K562 (cell line): ENCODE results near the gene PTH2. TPM values are rescaled to one million over a fixed set of nuclear protein-coding genes. Genes with fewer than 3 reads are reported as not detected.

Experiments
- ATAC-seq: fragments of 200-7000 bp; cut with Tn5 transposase; 3 replicates; pipeline ENCODE4 v1.9.1; 2020; ENCODE audit warnings: moderate library complexity
- BruUV-seq: library from RNA; stranded (reverse); fragments of 400-500 nt; replicated peaks from 2 replicates; lab custom pipeline; 2021; lab: Mats Ljungman, UMichigan
- CTCF ChIA-PET: fragments of 300-600 bp; formaldehyde crosslinking; extraction: SDS; loops from one replicate; lab custom pipeline; 2021; ENCODE audit warnings: low intra/inter-chr PET ratio; lab: Yijun Ruan, JAX
- POLR2A ChIA-PET: fragments of 300-600, 350-650 bp; sonication (Branson Sonifier 250); formaldehyde crosslinking; extraction: SDS; loops from one replicate; lab custom pipeline; 2021; ENCODE audit warnings: antibody characterized with exemption, inconsistent platforms; lab: Yijun Ruan, JAX
- DNase-seq, 4 experiments: peaks; one replicate each; pipeline versions ENCODE4 v3.0.0 to v3.0.0-alpha.2; 2011 to 2018; ENCODE audit warnings: low spot score in 3 of 4, mixed read lengths in 3 of 4; ENCODE audit errors: extremely low read depth in 1 of 4
- FAIRE-seq: peaks from 2 replicates; lab custom pipeline; 2011; peaks lifted over from hg19 to GRCh38; lab: Jason Lieb, UNC
- H2AFZ ChIP-seq: 2 replicates; pipeline ENCODE4 v1.6.0; 2011; ENCODE audit warnings: low read depth, low read length, control low read depth, inconsistent platforms
- H3K27ac ChIP-seq: fragments of 200-600 bp; 3 replicates; pipeline ENCODE4 v1.8.0; 2011; ENCODE audit warnings: low read depth, mild to moderate bottlenecking, control low read depth, inconsistent platforms, low read length, moderate library complexity, mixed read lengths; ENCODE audit errors: extremely low read depth
- H3K27me3 ChIP-seq, 2 experiments: fragments of 300-600 bp in 1 of 2; 2 replicates in 1 of 2; 3 replicates in 1 of 2; pipeline versions ENCODE4 v1.6.0 to v1.8.0; 2011; ENCODE audit warnings: inconsistent platforms in 2 of 2, low read length in 2 of 2, mild to moderate bottlenecking in 1 of 2, mixed read lengths in 1 of 2, moderate library complexity in 1 of 2; ENCODE audit not compliant: control insufficient read depth in 2 of 2, insufficient read depth in 2 of 2
- H3K36me3 ChIP-seq: fragments of 300-600 bp; 3 replicates; pipeline ENCODE4 v1.8.0; 2011; ENCODE audit warnings: mild to moderate bottlenecking, low read length, inconsistent platforms; ENCODE audit not compliant: control insufficient read depth, insufficient read depth
- H3K4me1 ChIP-seq, 2 experiments: fragments of 200-600 bp in 1 of 2; replicated peaks in 1 of 2; 2 replicates in 1 of 2; 3 replicates in 1 of 2; pipeline versions ENCODE4 v1.5.1 to v1.8.0; 2011; ENCODE audit warnings: inconsistent platforms in 2 of 2, low read length in 2 of 2, mild to moderate bottlenecking in 1 of 2, mixed read lengths in 1 of 2, moderate library complexity in 1 of 2; ENCODE audit not compliant: control insufficient read depth in 2 of 2, insufficient read depth in 2 of 2
- H3K4me2 ChIP-seq: 2 replicates; pipeline ENCODE4 v1.6.1; 2011; ENCODE audit warnings: low read length, control low read depth, inconsistent platforms, mixed read lengths; ENCODE audit not compliant: insufficient read depth
- H3K4me3 ChIP-seq: fragments of 200-600 bp; sonication (generic), shearing (Covaris generic); 2 replicates; pipeline ENCODE4 v1.5.1; 2016; ENCODE audit warnings: control low read depth, inconsistent platforms
- H3K79me2 ChIP-seq: fragments of 200-600 bp; 3 replicates; pipeline ENCODE4 v1.8.0; 2011; ENCODE audit warnings: low read length, inconsistent platforms; ENCODE audit not compliant: control insufficient read depth, insufficient read depth
- H3K9ac ChIP-seq, 2 experiments: 2 replicates each; pipeline versions ENCODE4 v1.6.0 to v1.6.1; 2011; ENCODE audit warnings: low read depth in 2 of 2, low read length in 2 of 2, control low read depth in 1 of 2, inconsistent platforms in 1 of 2, mild to moderate bottlenecking in 1 of 2, mixed read lengths in 1 of 2; ENCODE audit not compliant: insufficient read depth in 1 of 2
- H3K9me1 ChIP-seq: one replicate; pipeline ENCODE4 v1.6.0; 2011; ENCODE audit warnings: inconsistent platforms, mild to moderate bottlenecking, low read length, moderate library complexity; ENCODE audit not compliant: control insufficient read depth, insufficient read depth
- H3K9me3 ChIP-seq: replicated peaks from 2 replicates; pipeline ENCODE4 v1.5.1; 2011; ENCODE audit warnings: low read depth, low read length, inconsistent platforms; ENCODE audit not compliant: control insufficient read depth, insufficient read depth
- H4K20me1 ChIP-seq: replicated peaks from 2 replicates; pipeline ENCODE4 v1.6.1; 2011; ENCODE audit warnings: low read length, inconsistent platforms, mixed read lengths; ENCODE audit not compliant: control insufficient read depth, insufficient read depth
- CREM ChIP-seq: IDR thresholded peaks from 2 replicates; pipeline ENCODE4 v1.6.1; 2014; ENCODE audit warnings: antibody characterized with exemption, low read depth
- PTBP1 ChIP-seq: fragments of 200-400 bp; formaldehyde crosslinking; IDR thresholded peaks from 2 replicates; pipeline ENCODE4 v1.6.1; 2017; ENCODE audit warnings: low read depth, low read length
- RAD21 ChIP-seq, 2 experiments: fragments of 250-450 bp in 1 of 2; fragments of 450-650 bp in 1 of 2; sonication (Bioruptor Pico) in 1 of 2; formaldehyde crosslinking in 1 of 2; IDR thresholded peaks in 1 of 2; conservative IDR thresholded peaks in 1 of 2; 2 replicates each; pipeline versions ENCODE4 v1.4.0 to v1.8.0; 2020 to 2022; ENCODE audit warnings: mild to moderate bottlenecking in 2 of 2, moderate library complexity in 1 of 2
- RBM25 ChIP-seq: fragments of 200-400 bp; formaldehyde crosslinking; IDR thresholded peaks from 2 replicates; pipeline ENCODE4 v1.6.1; 2018; ENCODE audit warnings: low read length, low read depth, moderate library complexity; ENCODE audit not compliant: severe bottlenecking
- RCOR1 ChIP-seq, 2 experiments: IDR thresholded peaks; 2 replicates each; pipeline ENCODE4 v1.6.1; 2012; ENCODE audit warnings: low read depth in 2 of 2, low read length in 2 of 2, borderline replicate concordance in 1 of 2, improper control_type of control experiment in 1 of 2
- SMARCA5 ChIP-seq: fragments of 450-650 bp; IDR thresholded peaks from 2 replicates; pipeline ENCODE4 v1.6.1; 2016
- TAF9B ChIP-seq: fragments of 450-650 bp; IDR thresholded peaks from 2 replicates; pipeline ENCODE4 v1.6.1; 2018; ENCODE audit warnings: mild to moderate bottlenecking; ENCODE audit not compliant: partially characterized antibody
- TFAM ChIP-seq: fragments of 250-450 bp; sonication (Bioruptor Pico); conservative IDR thresholded peaks from 2 replicates; pipeline ENCODE4 v1.5.0; 2021; ENCODE audit warnings: mild to moderate bottlenecking, moderate library complexity
- ZBTB8A ChIP-seq: fragments of 450-650 bp; IDR thresholded peaks from 2 replicates; pipeline ENCODE4 v1.6.1; 2018; ENCODE audit warnings: mild to moderate bottlenecking, moderate library complexity; ENCODE audit not compliant: partially characterized antibody
- ZNF41 ChIP-seq: fragments of 250-450 bp; sonication (Bioruptor Pico); conservative IDR thresholded peaks from 2 replicates; pipeline ENCODE4 v1.4.0; 2020; ENCODE audit warnings: mild to moderate bottlenecking
- WGBS: fragments of 100-300 bp; shearing (Covaris generic); methylation state at CpG from one replicate; pipeline ENCODE4 v1.1.6; 2016; ENCODE audit warnings: low coverage, mixed read lengths; ENCODE audit not compliant: insufficient coverage; ENCODE audit errors: missing lambda C conversion rate; 5-methylcytosine and 5-hydroxymethylcytosine counted together
- in situ Hi-C: fragments of 300-500 bp; cut with MboI; formaldehyde crosslinking; loops from 4 replicates; pipeline ENCODE4 v1.15.0; 2018; ENCODE audit warnings: inconsistent platforms, mixed read lengths
- intact Hi-C: fragments of 100-400 bp; cut with micrococcal nuclease; formaldehyde crosslinking; loops from 2 replicates; pipeline ENCODE4 v1.14.2; 2022
- polyA plus RNA-seq, 8 experiments: library from polyadenylated mRNA; depleted of rRNA in 4 of 8; stranded (reverse) in 5 of 8; unstranded in 3 of 8; fragments of >200 nt; fragmentation: Nextera tagmentation in 2 of 8; fragmentation: Illumina TruSeq in 1 of 8; extraction: Ambion mirVana in 2 of 8; extraction: Trizol in 1 of 8; gene quantifications; 2 replicates each; pipeline versions ENCODE4 v1.2.1 to v1.2.3, GENCODE V29; 2011 to 2014; ENCODE audit warnings: inconsistent platforms in 1 of 8, missing spikeins in 1 of 8
- total RNA-seq, 7 experiments: library from RNA; depleted of rRNA in 6 of 7; stranded (reverse); fragments of >200 nt in 6 of 7; fragmentation: Illumina TruSeq in 2 of 7; extraction: Trizol in 2 of 7; gene quantifications; 2 replicates each; pipeline versions ENCODE4 v1.2.1 to v1.2.3, GENCODE V29; 2011 to 2021; ENCODE audit warnings: low replicate concordance in 1 of 7
- TF ChIP-seq, protein P1 (sequence below), 3 experiments: IDR thresholded peaks in 2 of 3; conservative IDR thresholded peaks in 1 of 3; 2 replicates each; pipeline ENCODE4 v1.5.1; 2011 to 2012; ENCODE audit warnings: low read length in 3 of 3, mild to moderate bottlenecking in 3 of 3, control low read depth in 2 of 3, improper control_type of control experiment in 1 of 3, inconsistent platforms in 1 of 3, low read depth in 1 of 3, mixed read lengths in 1 of 3, moderate library complexity in 1 of 3; ENCODE audit not compliant: insufficient read depth in 2 of 3
- TF ChIP-seq, protein P2 (sequence below): IDR thresholded peaks from 2 replicates; pipeline ENCODE4 v1.6.1; 2011; ENCODE audit warnings: borderline replicate concordance, low read depth, mild to moderate bottlenecking, moderate library complexity, low read length; ENCODE audit not compliant: insufficient read depth, poor library complexity, severe bottlenecking
- TF ChIP-seq, protein P3 (sequence below): fragments of 150-350 bp; conservative IDR thresholded peaks from 2 replicates; pipeline ENCODE4 v1.6.1; 2014; ENCODE audit warnings: low read length

PTH2 gene
- total and polyA plus RNA-seq, 9 of the 15 experiments (the other 6 are each of a cell fraction or from before 2014, with no cell fraction given), result 1.3 TPM; not detected in 8

DNA sequence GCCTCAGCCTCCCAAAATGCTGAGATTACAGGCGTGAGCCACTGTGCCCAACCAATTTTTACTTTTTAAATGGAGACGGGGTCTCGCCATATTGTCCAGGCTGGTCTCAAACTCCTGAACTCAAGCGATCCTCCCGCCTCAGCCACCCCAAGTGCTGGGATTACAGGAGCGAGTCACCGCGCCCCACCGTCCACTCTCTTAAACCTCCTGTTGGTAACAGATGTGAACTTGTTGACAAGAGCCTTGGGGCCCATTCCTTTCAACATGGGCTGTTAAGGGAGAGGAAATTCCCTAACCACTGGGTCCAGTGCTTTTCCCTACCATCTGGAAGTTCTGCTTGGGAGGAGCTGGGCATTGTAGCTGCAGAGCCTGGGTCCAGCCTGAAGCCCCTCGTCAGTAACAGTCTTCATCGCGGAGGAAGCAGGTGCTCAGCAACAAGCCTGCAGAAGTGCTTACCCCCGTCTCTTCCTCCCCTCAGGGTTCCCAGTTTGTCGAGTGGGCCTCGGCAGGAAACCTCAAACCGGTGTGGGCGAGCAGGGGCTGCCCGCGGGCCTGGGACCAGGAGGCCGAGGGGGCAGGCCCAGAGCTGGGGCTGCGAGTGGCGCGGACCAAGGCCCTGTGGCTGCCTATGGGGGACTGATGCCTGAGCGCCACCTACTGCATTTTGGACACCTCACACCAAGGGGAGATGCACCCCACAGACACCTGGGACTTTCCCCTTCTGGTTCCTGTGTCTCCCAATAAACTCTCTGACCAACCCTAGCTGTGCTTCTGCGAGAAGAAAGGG lies 46.8 kb upstream of the PTH2 start:
- POLR2A ChIA-PET, result interaction anchor here (1.2 kb wide), 1 partner anchor 17 kb away, joined by 4 read pairs; the partner anchor contains the start of gene ALDH16A1
- peaks cover 16 to 49% of the 10 kb centered on the region in 2 experiments for H3K4me1 ChIP-seq
- intact Hi-C loops (loop anchor here (1.0 kb wide), 1 partner anchor 78 kb away; no protein-coding TSS in a partner anchor), in situ Hi-C loops (no loop called here)
- H3K27me3 ChIP-seq, result no peaks in the 10 kb centered on the region
- no TSS peak for BruUV-seq
- no peaks in the 10 kb centered on the region for H3K79me2 ChIP-seq
- CTCF ChIA-PET, result interaction anchor here (0.6 kb wide), 1 partner anchor 667 kb away, joined by 4 read pairs; no protein-coding TSS in a partner anchor
- H4K20me1 ChIP-seq, result peaks cover 5% of the 10 kb centered on the region; the same call in 1 of the 2 replicates
- WGBS, result 93% methylated on average over 20 of the region's 25 CpGs
- FAIRE-seq (no peak), ATAC-seq (peak; percentile 65), DNase-seq (peak in 1 of 4 experiments; percentile 29)
- H2AFZ ChIP-seq, result no peak overlapping the region
- peaks cover 32% of the 10 kb centered on the region; the same call in 2 of the 3 replicates for H3K36me3 ChIP-seq
- no peak overlapping the region for H3K27ac ChIP-seq
- H3K4me3 ChIP-seq, result no peak overlapping the region
- H3K9me3 ChIP-seq, result no peaks in the 10 kb centered on the region
- H3K9me1 ChIP-seq, result no peaks in the 10 kb centered on the region
- H3K9ac ChIP-seq, result peak overlapping the region in 1 of 2 experiments; percentile 73; a peak in 2 of 4 replicates
- H3K4me2 ChIP-seq, result no peak overlapping the region
- TF ChIP-seq RBM25, result peak; percentile 94
- peak in 1 of 2 experiments; percentile 37; a peak in 1 of 4 replicates for TF ChIP-seq RCOR1 (IDR thresholded peaks at IDR 0.05; ENCODE audit: borderline replicate concordance in 1 of 2, low read depth in 2 of 2, low read length in 2 of 2)
- TF ChIP-seq ZNF41 (CRISPR knock-in tag), result no peak
- TF ChIP-seq SMARCA5, result peak; percentile 80
- TF ChIP-seq, protein P1, sequence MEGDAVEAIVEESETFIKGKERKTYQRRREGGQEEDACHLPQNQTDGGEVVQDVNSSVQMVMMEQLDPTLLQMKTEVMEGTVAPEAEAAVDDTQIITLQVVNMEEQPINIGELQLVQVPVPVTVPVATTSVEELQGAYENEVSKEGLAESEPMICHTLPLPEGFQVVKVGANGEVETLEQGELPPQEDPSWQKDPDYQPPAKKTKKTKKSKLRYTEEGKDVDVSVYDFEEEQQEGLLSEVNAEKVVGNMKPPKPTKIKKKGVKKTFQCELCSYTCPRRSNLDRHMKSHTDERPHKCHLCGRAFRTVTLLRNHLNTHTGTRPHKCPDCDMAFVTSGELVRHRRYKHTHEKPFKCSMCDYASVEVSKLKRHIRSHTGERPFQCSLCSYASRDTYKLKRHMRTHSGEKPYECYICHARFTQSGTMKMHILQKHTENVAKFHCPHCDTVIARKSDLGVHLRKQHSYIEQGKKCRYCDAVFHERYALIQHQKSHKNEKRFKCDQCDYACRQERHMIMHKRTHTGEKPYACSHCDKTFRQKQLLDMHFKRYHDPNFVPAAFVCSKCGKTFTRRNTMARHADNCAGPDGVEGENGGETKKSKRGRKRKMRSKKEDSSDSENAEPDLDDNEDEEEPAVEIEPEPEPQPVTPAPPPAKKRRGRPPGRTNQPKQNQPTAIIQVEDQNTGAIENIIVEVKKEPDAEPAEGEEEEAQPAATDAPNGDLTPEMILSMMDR (IDR thresholded peaks at IDR 0.05 in 2 of 3, conservative IDR thresholded peaks at IDR 0.05 in 1 of 3; ENCODE audit: insufficient read depth in 2 of 3, low read depth in 1 of 3, low read length in 3 of 3), result peak; percentile 60 to 69 (median 61)
- 0 out of 2 replicates have a peak, but pooled peaks have one; percentile 15 for TF ChIP-seq CREM
- no peak for TF ChIP-seq TFAM (CRISPR knock-in tag)
- peak in 1 of 2 experiments; percentile 66; a peak in 2 of 4 replicates for TF ChIP-seq RAD21 (CRISPR knock-in tag; conservative IDR thresholded peaks at IDR 0.05 in 1 of 2, IDR thresholded peaks at IDR 0.05 in 1 of 2)
- TF ChIP-seq ZBTB8A, result no peak
- TF ChIP-seq TAF9B, result no peak
- TF ChIP-seq PTBP1, result 0 out of 2 replicates have a peak, but pooled peaks have one; percentile 61
- TF ChIP-seq, protein P2, sequence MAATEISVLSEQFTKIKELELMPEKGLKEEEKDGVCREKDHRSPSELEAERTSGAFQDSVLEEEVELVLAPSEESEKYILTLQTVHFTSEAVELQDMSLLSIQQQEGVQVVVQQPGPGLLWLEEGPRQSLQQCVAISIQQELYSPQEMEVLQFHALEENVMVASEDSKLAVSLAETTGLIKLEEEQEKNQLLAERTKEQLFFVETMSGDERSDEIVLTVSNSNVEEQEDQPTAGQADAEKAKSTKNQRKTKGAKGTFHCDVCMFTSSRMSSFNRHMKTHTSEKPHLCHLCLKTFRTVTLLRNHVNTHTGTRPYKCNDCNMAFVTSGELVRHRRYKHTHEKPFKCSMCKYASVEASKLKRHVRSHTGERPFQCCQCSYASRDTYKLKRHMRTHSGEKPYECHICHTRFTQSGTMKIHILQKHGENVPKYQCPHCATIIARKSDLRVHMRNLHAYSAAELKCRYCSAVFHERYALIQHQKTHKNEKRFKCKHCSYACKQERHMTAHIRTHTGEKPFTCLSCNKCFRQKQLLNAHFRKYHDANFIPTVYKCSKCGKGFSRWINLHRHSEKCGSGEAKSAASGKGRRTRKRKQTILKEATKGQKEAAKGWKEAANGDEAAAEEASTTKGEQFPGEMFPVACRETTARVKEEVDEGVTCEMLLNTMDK, result peak; percentile 2
- TF ChIP-seq, protein P3, sequence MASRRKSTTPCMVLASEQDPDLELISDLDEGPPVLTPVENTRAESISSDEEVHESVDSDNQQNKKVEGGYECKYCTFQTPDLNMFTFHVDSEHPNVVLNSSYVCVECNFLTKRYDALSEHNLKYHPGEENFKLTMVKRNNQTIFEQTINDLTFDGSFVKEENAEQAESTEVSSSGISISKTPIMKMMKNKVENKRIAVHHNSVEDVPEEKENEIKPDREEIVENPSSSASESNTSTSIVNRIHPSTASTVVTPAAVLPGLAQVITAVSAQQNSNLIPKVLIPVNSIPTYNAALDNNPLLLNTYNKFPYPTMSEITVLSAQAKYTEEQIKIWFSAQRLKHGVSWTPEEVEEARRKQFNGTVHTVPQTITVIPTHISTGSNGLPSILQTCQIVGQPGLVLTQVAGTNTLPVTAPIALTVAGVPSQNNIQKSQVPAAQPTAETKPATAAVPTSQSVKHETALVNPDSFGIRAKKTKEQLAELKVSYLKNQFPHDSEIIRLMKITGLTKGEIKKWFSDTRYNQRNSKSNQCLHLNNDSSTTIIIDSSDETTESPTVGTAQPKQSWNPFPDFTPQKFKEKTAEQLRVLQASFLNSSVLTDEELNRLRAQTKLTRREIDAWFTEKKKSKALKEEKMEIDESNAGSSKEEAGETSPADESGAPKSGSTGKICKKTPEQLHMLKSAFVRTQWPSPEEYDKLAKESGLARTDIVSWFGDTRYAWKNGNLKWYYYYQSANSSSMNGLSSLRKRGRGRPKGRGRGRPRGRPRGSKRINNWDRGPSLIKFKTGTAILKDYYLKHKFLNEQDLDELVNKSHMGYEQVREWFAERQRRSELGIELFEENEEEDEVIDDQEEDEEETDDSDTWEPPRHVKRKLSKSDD, result no peak
